IMR-90 (cell line): Measurements from ENCODE around the gene ZDHHC22. TPM values are rescaled to one million over a fixed set of nuclear protein-coding genes. Genes with fewer than 3 reads are reported as not detected.
A peak's percentile ranks its signal among the peaks of the same experiment; 100 is the strongest.

Experiments
- ATAC-seq: fragments of 200-7000 bp; cut with Tn5 transposase; 2 replicates; pipeline ENCODE4 v1.9.1; 2020; ENCODE audit warnings: low read depth, mild to moderate bottlenecking, moderate library complexity
- BruUV-seq: library from RNA; stranded (reverse); fragments of 400-500 nt; replicated peaks from 2 replicates; lab custom pipeline; 2021; lab: Mats Ljungman, UMichigan
- CTCF ChIA-PET: fragments of 300-600 bp; formaldehyde crosslinking; extraction: SDS; loops from one replicate; lab custom pipeline; 2021; ENCODE audit warnings: antibody characterized with exemption; lab: Yijun Ruan, JAX
- POLR2A ChIA-PET: fragments of 300-600 bp; sonication (Branson Sonifier 250); formaldehyde crosslinking; loops from one replicate; lab custom pipeline; 2022; ENCODE audit warnings: antibody characterized with exemption; ENCODE audit not compliant: unreplicated experiment; lab: Charles Lee
- DNase-seq: peaks from one replicate; pipeline ENCODE4 v3.0.0; 2013
- H2AFZ ChIP-seq: replicated peaks from 2 replicates; pipeline ENCODE3; 2013; ENCODE audit warnings: low read length, mild to moderate bottlenecking; ENCODE audit not compliant: poor library complexity
- H2AK5ac ChIP-seq: 2 replicates; pipeline ENCODE4 v1.6.1; 2013; ENCODE audit warnings: low read depth, low read length, inconsistent platforms
- H2AK9ac ChIP-seq: replicated peaks from 2 replicates; pipeline ENCODE3; 2013; ENCODE audit warnings: mild to moderate bottlenecking, low read depth, low read length, moderate library complexity; ENCODE audit not compliant: poor library complexity
- H2BK120ac ChIP-seq: 2 replicates; pipeline ENCODE4 v1.6.1; 2013; ENCODE audit warnings: low read depth, low read length, inconsistent platforms
- H2BK15ac ChIP-seq: 3 replicates; pipeline ENCODE4 v1.6.1; 2013; ENCODE audit warnings: low read depth, low read length, inconsistent platforms
- H2BK20ac ChIP-seq: 2 replicates; pipeline ENCODE4 v1.6.1; 2013; ENCODE audit warnings: low read depth, mild to moderate bottlenecking, inconsistent platforms, low read length, moderate library complexity
- H2BK5ac ChIP-seq: 2 replicates; pipeline ENCODE4 v1.6.1; 2013; ENCODE audit warnings: mild to moderate bottlenecking, low read depth, low read length, inconsistent platforms; ENCODE audit not compliant: poor library complexity, severe bottlenecking
- H3K14ac ChIP-seq: replicated peaks from 2 replicates; pipeline ENCODE4 v1.6.1; 2013; ENCODE audit warnings: low read depth, low read length, inconsistent platforms
- H3K18ac ChIP-seq: 2 replicates; pipeline ENCODE4 v1.6.1; 2013; ENCODE audit warnings: low read depth, low read length, control low read depth
- H3K23ac ChIP-seq: 2 replicates; pipeline ENCODE4 v1.6.1; 2013; ENCODE audit warnings: low read depth, low read length, inconsistent platforms
- H3K27ac ChIP-seq: 2 replicates; pipeline ENCODE4 v1.5.1; 2013; ENCODE audit warnings: mild to moderate bottlenecking, control low read depth, low read length; ENCODE audit not compliant: insufficient read depth
- H3K27me3 ChIP-seq: 2 replicates; pipeline ENCODE4 v1.6.1; 2013; ENCODE audit warnings: low read length; ENCODE audit not compliant: control insufficient read depth, insufficient read depth
- H3K36me3 ChIP-seq: 2 replicates; pipeline ENCODE4 v1.6.1; 2013; ENCODE audit warnings: low read length, mixed read lengths; ENCODE audit not compliant: control insufficient read depth, insufficient read depth
- H3K4ac ChIP-seq: 2 replicates; pipeline ENCODE4 v1.6.1; 2013; ENCODE audit warnings: low read depth, low read length, inconsistent platforms
- H3K4me1 ChIP-seq: 2 replicates; pipeline ENCODE4 v1.6.1; 2013; ENCODE audit warnings: low read length, mixed read lengths; ENCODE audit not compliant: control insufficient read depth, insufficient read depth
- H3K4me2 ChIP-seq: 2 replicates; pipeline ENCODE4 v1.6.1; 2013; ENCODE audit warnings: low read depth, mild to moderate bottlenecking, control low read depth, low read length, moderate library complexity
- H3K4me3 ChIP-seq: 2 replicates; pipeline ENCODE4 v1.5.1; 2013; ENCODE audit warnings: low read depth, mild to moderate bottlenecking, control low read depth, low read length, moderate library complexity; ENCODE audit not compliant: insufficient read depth
- H3K56ac ChIP-seq: 2 replicates; pipeline ENCODE4 v1.6.1; 2013; ENCODE audit warnings: low read length, inconsistent platforms; ENCODE audit not compliant: insufficient read depth; ENCODE audit errors: extremely low read depth
- H3K79me1 ChIP-seq, 2 experiments: 2 replicates each; pipeline ENCODE4 v1.6.1; 2013; ENCODE audit warnings: low read length in 2 of 2, inconsistent platforms in 1 of 2, low read depth in 1 of 2
- H3K9ac ChIP-seq: 2 replicates; pipeline ENCODE4 v1.6.1; 2013; ENCODE audit warnings: low read depth, low read length, control low read depth
- H3K9me1 ChIP-seq: 2 replicates; pipeline ENCODE4 v1.6.1; 2013; ENCODE audit warnings: low read length, inconsistent platforms; ENCODE audit not compliant: insufficient read depth
- H3K9me3 ChIP-seq: 2 replicates; pipeline ENCODE4 v1.6.1; 2013; ENCODE audit warnings: low read length; ENCODE audit not compliant: control insufficient read depth, insufficient read depth
- H4K20me1 ChIP-seq: 2 replicates; pipeline ENCODE4 v1.6.1; 2013; ENCODE audit warnings: low read length, inconsistent platforms; ENCODE audit not compliant: insufficient read depth
- H4K5ac ChIP-seq: 2 replicates; pipeline ENCODE4 v1.6.1; 2013; ENCODE audit warnings: mild to moderate bottlenecking, low read depth, low read length, control low read depth
- H4K8ac ChIP-seq, 2 experiments: 2 replicates each; pipeline ENCODE4 v1.6.1; 2013; ENCODE audit warnings: low read depth in 2 of 2, low read length in 2 of 2, control low read depth in 1 of 2, inconsistent platforms in 1 of 2
- H4K91ac ChIP-seq: 2 replicates; pipeline ENCODE4 v1.6.1; 2013; ENCODE audit warnings: low read depth, low read length, inconsistent platforms; ENCODE audit not compliant: insufficient read depth
- CEBPB ChIP-seq: IDR thresholded peaks from 2 replicates; pipeline ENCODE4 v1.6.1; 2012; ENCODE audit warnings: low read depth, low read length, improper control_type of control experiment
- MAFK ChIP-seq: IDR thresholded peaks from 2 replicates; pipeline ENCODE4 v1.6.1; 2012; ENCODE audit warnings: low read depth, low read length, improper control_type of control experiment
- MXI1 ChIP-seq: IDR thresholded peaks from 2 replicates; pipeline ENCODE4 v1.6.1; 2012; ENCODE audit warnings: low read depth, mild to moderate bottlenecking, low read length, moderate library complexity, borderline replicate concordance
- POLR2A ChIP-seq: IDR thresholded peaks from 2 replicates; pipeline ENCODE4 v1.6.1; 2012; ENCODE audit warnings: mild to moderate bottlenecking, low read depth, low read length
- WGBS, 2 experiments: methylation state at CpG; one replicate each; pipeline versions ENCODE4 v1.1.5 to v1.1.7; 2013; ENCODE audit warnings: missing lambda C conversion rate in 2 of 2; ENCODE audit not compliant: insufficient read length in 1 of 2; ENCODE audit errors: extremely low coverage in 2 of 2; 5-methylcytosine and 5-hydroxymethylcytosine counted together
- dilution Hi-C: fragments of 300-500 bp; cut with HindIII; formaldehyde crosslinking; loops from one replicate; pipeline ENCODE4 v1.14.3; 2018; ENCODE audit warnings: low sequenced_read_pairs; ENCODE audit not compliant: unreplicated experiment
- in situ Hi-C: fragments of 300-500 bp; cut with MboI; formaldehyde crosslinking; loops from 3 replicates; pipeline ENCODE4 v1.14.3; 2019; ENCODE audit warnings: low sequenced_read_pairs, inconsistent platforms, mixed read lengths
- intact Hi-C: fragments of 100-400 bp; cut with micrococcal nuclease; formaldehyde crosslinking; loops from 2 replicates; pipeline ENCODE4 v1.10.0; 2022
- polyA plus RNA-seq, 3 experiments: library from polyadenylated mRNA; depleted of rRNA; stranded (reverse); fragments of >200 nt; gene quantifications; 2 replicates each; pipeline ENCODE4 v1.2.3, GENCODE V29; 2012; ENCODE audit warnings: low replicate concordance in 1 of 3
- total RNA-seq: library from RNA; depleted of rRNA; stranded (reverse); fragments of >200 nt; gene quantifications from 2 replicates; pipeline ENCODE4 v1.2.3, GENCODE V29; 2012
- TF ChIP-seq, protein P1 (sequence below): conservative IDR thresholded peaks from 2 replicates; pipeline ENCODE4 v1.5.1; 2012; ENCODE audit warnings: mild to moderate bottlenecking, low read depth, low read length, improper control_type of control experiment
- TF ChIP-seq, protein P2 (sequence below): fragments of 150-350 bp; IDR thresholded peaks from 2 replicates; pipeline ENCODE4 v1.6.1; 2017; ENCODE audit warnings: mild to moderate bottlenecking, antibody characterized with exemption, low read length, low read depth

The ZDHHC22 gene
- total and polyA plus RNA-seq, 2 of the 4 experiments (the other 2 are of a cell fraction): not detected

DNA sequence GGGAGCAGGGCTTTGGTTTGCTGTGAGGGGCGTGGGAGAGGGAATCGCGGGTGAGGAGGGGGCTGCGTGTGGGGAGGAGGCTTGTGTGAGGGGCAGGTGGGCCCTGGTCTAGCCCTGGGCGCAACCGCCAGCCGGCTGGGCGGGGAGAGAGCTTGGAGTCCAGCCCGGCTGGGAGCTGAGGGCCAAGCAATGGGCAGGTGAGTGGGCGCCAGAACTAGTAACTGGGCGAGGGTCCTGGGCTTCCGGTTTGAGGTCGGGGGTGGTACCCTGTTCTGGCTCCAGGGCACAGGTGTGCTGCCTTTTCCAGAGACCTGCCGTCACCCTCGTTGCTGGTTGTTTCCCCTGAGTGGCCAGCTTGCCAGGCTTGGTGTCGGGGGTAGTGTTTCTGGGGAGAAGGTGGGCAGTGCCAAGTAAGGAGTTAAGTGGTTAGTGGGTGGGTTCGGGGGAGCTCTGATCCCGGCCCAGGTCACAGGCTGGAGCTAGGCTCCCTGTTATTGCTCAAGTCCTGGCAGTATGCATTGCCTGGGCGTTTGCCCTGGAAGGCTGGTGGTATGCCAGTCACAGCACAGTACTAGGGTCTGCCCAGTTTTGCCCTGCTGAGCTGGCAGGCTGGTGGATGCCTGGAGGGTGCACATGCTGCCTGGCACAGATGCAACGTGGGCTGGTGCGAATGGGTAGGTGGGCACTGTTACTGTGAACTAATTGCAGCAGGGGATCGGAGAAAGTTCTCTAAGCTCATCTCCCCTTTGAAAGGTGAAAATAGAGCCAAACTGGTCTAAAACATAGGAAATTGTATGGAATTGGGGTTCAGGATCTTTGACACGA lies 42.9 kb downstream of the ZDHHC22 start:
- DNase-seq (no peak), ATAC-seq (peak; percentile 8; the same call in 1 of the 2 replicates)
- H3K4me3 ChIP-seq: peak overlapping the region; percentile 82
- H3K56ac ChIP-seq: peak overlapping the region; percentile 48; the same call in 1 of the 2 replicates
- H2BK5ac ChIP-seq: peak overlapping the region; percentile 73
- peak overlapping the region; percentile 56; the same call in 1 of the 2 replicates for H2BK120ac ChIP-seq
- no peaks in the 10 kb centered on the region for H3K36me3 ChIP-seq
- peaks cover 4% of the 10 kb centered on the region for H3K9me1 ChIP-seq
- in situ Hi-C loops: no loop called here
- H3K18ac ChIP-seq: peak overlapping the region; percentile 13
- H3K27me3 ChIP-seq: no peaks in the 10 kb centered on the region
- intact Hi-C loops: no loop called here
- BruUV-seq: no TSS peak
- peak overlapping the region; percentile 76 for H3K4me2 ChIP-seq
- no peak overlapping the region; the same call in 1 of the 2 replicates for H2BK20ac ChIP-seq
- H3K14ac ChIP-seq: peak overlapping the region; percentile 70
- ChIA-PET CTCF (interaction anchor here (0.5 to 2.0 kb wide), 4 partner anchors 22 to 1390 kb away, joined by 3 to 8 read pairs (median 4); no protein-coding TSS in a partner anchor), POLR2A (interaction anchor here (0.9 kb wide), 1 partner anchor 195 kb away, joined by 3 read pairs; no protein-coding TSS in a partner anchor)
- no peaks in the 10 kb centered on the region for H4K20me1 ChIP-seq
- peaks cover 27 to 38% of the 10 kb centered on the region in 2 experiments for H3K79me1 ChIP-seq
- H3K9ac ChIP-seq: peak overlapping the region; percentile 87
- dilution Hi-C loops: loop anchor here (25.0 kb wide), 1 partner anchor 211 kb away; no protein-coding TSS in a partner anchor
- H2AK5ac ChIP-seq: peak overlapping the region; percentile 75
- H2AK9ac ChIP-seq: peak overlapping the region; percentile 76
- H3K27ac ChIP-seq: peak overlapping the region; percentile 79
- peak overlapping the region; percentile 46 for H4K5ac ChIP-seq
- peaks cover 6% of the 10 kb centered on the region for H3K4me1 ChIP-seq
- TF ChIP-seq, protein P1, sequence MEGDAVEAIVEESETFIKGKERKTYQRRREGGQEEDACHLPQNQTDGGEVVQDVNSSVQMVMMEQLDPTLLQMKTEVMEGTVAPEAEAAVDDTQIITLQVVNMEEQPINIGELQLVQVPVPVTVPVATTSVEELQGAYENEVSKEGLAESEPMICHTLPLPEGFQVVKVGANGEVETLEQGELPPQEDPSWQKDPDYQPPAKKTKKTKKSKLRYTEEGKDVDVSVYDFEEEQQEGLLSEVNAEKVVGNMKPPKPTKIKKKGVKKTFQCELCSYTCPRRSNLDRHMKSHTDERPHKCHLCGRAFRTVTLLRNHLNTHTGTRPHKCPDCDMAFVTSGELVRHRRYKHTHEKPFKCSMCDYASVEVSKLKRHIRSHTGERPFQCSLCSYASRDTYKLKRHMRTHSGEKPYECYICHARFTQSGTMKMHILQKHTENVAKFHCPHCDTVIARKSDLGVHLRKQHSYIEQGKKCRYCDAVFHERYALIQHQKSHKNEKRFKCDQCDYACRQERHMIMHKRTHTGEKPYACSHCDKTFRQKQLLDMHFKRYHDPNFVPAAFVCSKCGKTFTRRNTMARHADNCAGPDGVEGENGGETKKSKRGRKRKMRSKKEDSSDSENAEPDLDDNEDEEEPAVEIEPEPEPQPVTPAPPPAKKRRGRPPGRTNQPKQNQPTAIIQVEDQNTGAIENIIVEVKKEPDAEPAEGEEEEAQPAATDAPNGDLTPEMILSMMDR: no peak
- no peak for TF ChIP-seq POLR2A
- TF ChIP-seq, protein P2, sequence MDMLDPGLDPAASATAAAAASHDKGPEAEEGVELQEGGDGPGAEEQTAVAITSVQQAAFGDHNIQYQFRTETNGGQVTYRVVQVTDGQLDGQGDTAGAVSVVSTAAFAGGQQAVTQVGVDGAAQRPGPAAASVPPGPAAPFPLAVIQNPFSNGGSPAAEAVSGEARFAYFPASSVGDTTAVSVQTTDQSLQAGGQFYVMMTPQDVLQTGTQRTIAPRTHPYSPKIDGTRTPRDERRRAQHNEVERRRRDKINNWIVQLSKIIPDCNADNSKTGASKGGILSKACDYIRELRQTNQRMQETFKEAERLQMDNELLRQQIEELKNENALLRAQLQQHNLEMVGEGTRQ: no peak
- no peak for TF ChIP-seq MAFK
- peak; percentile 47; the same call in 1 of the 2 replicates for TF ChIP-seq CEBPB
- TF ChIP-seq MXI1: no peak
- H3K9me3 ChIP-seq: no peaks in the 10 kb centered on the region
- peak overlapping the region; percentile 47; the same call in 1 of the 3 replicates for H2BK15ac ChIP-seq
- H2AFZ ChIP-seq: peak overlapping the region; percentile 99
- 43% methylated on average over 5 of the region's 23 CpGs; no CpG with 5 or more reads in 1 of the 2 experiments for WGBS, 2 experiments
- peak overlapping the region; percentile 70 for H3K23ac ChIP-seq
- peak overlapping the region; percentile 81 for H4K91ac ChIP-seq
- peak overlapping the region; percentile 88 for H3K4ac ChIP-seq
- peak overlapping the region; percentile 76 to 86; a peak in 3 of 4 replicates for H4K8ac ChIP-seq
